GM12878 (cell line): ENCODE measurements around the gene RPUSD3. TPM values are rescaled to one million over a fixed set of nuclear protein-coding genes. Genes with fewer than 3 reads are reported as not detected.

ENCODE experiments used
- ATAC-seq: fragments of 200-7000 bp; cut with Tn5 transposase; 3 replicates; pipeline ENCODE4 v1.9.1; 2020; ENCODE audit warnings: mild to moderate bottlenecking, moderate library complexity
- BruUV-seq: library from RNA; stranded (reverse); fragments of 400-500 nt; replicated peaks from 2 replicates; lab custom pipeline; 2021; lab: Mats Ljungman, UMichigan
- CTCF ChIA-PET: fragments of 300-600 bp; sonication (Branson Sonifier 250); formaldehyde crosslinking; extraction: SDS; loops from one replicate; lab custom pipeline; 2021; ENCODE audit warnings: inconsistent platforms; lab: Yijun Ruan, JAX
- POLR2A ChIA-PET: fragments of 350-600 bp; formaldehyde crosslinking; extraction: SDS; loops from one replicate; lab custom pipeline; 2021; ENCODE audit warnings: inconsistent platforms; lab: Charles Lee
- RAD21 ChIA-PET: fragments of 300-600 bp; sonication (Branson Sonifier 250); formaldehyde crosslinking; loops from one replicate; lab custom pipeline; 2023; ENCODE audit warnings: antibody characterized with exemption; ENCODE audit not compliant: unreplicated experiment; lab: Charles Lee
- SMC1A ChIA-PET: fragments of 300-600 bp; sonication (Branson Sonifier 250); formaldehyde crosslinking; loops from one replicate; lab custom pipeline; 2023; ENCODE audit not compliant: unreplicated experiment, uncharacterized antibody; lab: Charles Lee
- DNase-seq: peaks from one replicate; pipeline ENCODE4 v3.0.0-alpha.2; 2011; ENCODE audit warnings: low read depth, low spot score
- FAIRE-seq: peaks from 3 replicates; lab custom pipeline; 2011; peaks lifted over from hg19 to GRCh38; lab: Jason Lieb, UNC
- H2AFZ ChIP-seq: 2 replicates; pipeline ENCODE4 v1.6.0; 2011; ENCODE audit warnings: low read depth, low read length, control low read depth; ENCODE audit not compliant: control insufficient read depth
- H3K27ac ChIP-seq: 2 replicates; pipeline ENCODE4 v1.5.1; 2011; ENCODE audit warnings: control low read depth; ENCODE audit not compliant: control insufficient read depth, insufficient read depth
- H3K27me3 ChIP-seq, 2 experiments: replicated peaks in 1 of 2; 2 replicates each; pipeline versions ENCODE4 v1.6.0 to v1.6.1; 2011; ENCODE audit warnings: low read length in 1 of 2; ENCODE audit not compliant: control insufficient read depth in 2 of 2, insufficient read depth in 2 of 2
- H3K36me3 ChIP-seq, 2 experiments: 2 replicates each; pipeline ENCODE4 v1.5.1; 2011; ENCODE audit warnings: low read length in 1 of 2; ENCODE audit not compliant: control insufficient read depth in 2 of 2, insufficient read depth in 2 of 2
- H3K4me1 ChIP-seq: 2 replicates; pipeline ENCODE4 v1.6.1; 2011; ENCODE audit warnings: mild to moderate bottlenecking, low read length, moderate library complexity, mixed read lengths; ENCODE audit not compliant: control insufficient read depth, insufficient read depth
- H3K4me2 ChIP-seq: 2 replicates; pipeline ENCODE4 v1.6.0; 2011; ENCODE audit warnings: control low read depth; ENCODE audit not compliant: control insufficient read depth, insufficient read depth
- H3K4me3 ChIP-seq: fragments of 200-600 bp; sonication (generic); 2 replicates; pipeline ENCODE4 v1.5.1; 2016
- H3K79me2 ChIP-seq: 2 replicates; pipeline ENCODE4 v1.6.0; 2011; ENCODE audit warnings: low read length; ENCODE audit not compliant: control insufficient read depth, insufficient read depth
- H3K9ac ChIP-seq: 2 replicates; pipeline ENCODE4 v1.8.0; 2011; ENCODE audit warnings: low read length, control low read depth, mixed read lengths; ENCODE audit not compliant: control insufficient read depth, insufficient read depth
- H3K9me3 ChIP-seq: replicated peaks from 3 replicates; pipeline ENCODE4 v1.5.1; 2011; ENCODE audit warnings: mild to moderate bottlenecking, low read length; ENCODE audit not compliant: control insufficient read depth, insufficient read depth
- H4K20me1 ChIP-seq: 2 replicates; pipeline ENCODE4 v1.6.0; 2011; ENCODE audit not compliant: control insufficient read depth, insufficient read depth
- CHD1 ChIP-seq: IDR thresholded peaks from 2 replicates; pipeline ENCODE4 v1.6.1; 2012; ENCODE audit warnings: low read depth, low read length, improper control_type of control experiment
- FOS ChIP-seq: IDR thresholded peaks from 3 replicates; pipeline ENCODE4 v1.6.1; 2011; ENCODE audit warnings: borderline replicate concordance; ENCODE audit not compliant: insufficient read length; ENCODE audit errors: extremely low read depth
- HDGF ChIP-seq: fragments of 450-650 bp; IDR thresholded peaks from 2 replicates; pipeline ENCODE4 v1.6.1; 2016; ENCODE audit warnings: antibody characterized with exemption
- IRF4 ChIP-seq: IDR thresholded peaks from 2 replicates; pipeline ENCODE4 v1.6.1; 2011; ENCODE audit warnings: low read depth, low read length
- LARP7 ChIP-seq: fragments of 450-650 bp; IDR thresholded peaks from 2 replicates; pipeline ENCODE4 v1.6.1; 2017; ENCODE audit warnings: mild to moderate bottlenecking
- MTA2 ChIP-seq: fragments of 450-650 bp; IDR thresholded peaks from 2 replicates; pipeline ENCODE4 v1.6.1; 2016; ENCODE audit warnings: low read depth, mild to moderate bottlenecking, moderate library complexity
- NR2C1 ChIP-seq: fragments of 450-650 bp; IDR thresholded peaks from 2 replicates; pipeline ENCODE4 v1.6.1; 2017; ENCODE audit warnings: antibody characterized with exemption, mild to moderate bottlenecking, moderate library complexity
- POLR2AphosphoS5 ChIP-seq: IDR thresholded peaks from 2 replicates; pipeline ENCODE4 v1.6.1; 2011; ENCODE audit warnings: mild to moderate bottlenecking, low read length, inconsistent platforms
- RB1 ChIP-seq: fragments of 450-650 bp; formaldehyde crosslinking; IDR thresholded peaks from 2 replicates; pipeline ENCODE4 v1.6.1; 2017; ENCODE audit warnings: mild to moderate bottlenecking, borderline replicate concordance
- RCOR1 ChIP-seq: conservative IDR thresholded peaks from 2 replicates; pipeline ENCODE4 v1.6.1; 2012; ENCODE audit warnings: low read depth, low read length, improper control_type of control experiment
- WRNIP1 ChIP-seq: IDR thresholded peaks from 2 replicates; pipeline ENCODE4 v1.6.1; 2011; ENCODE audit warnings: low read depth, low read length, improper control_type of control experiment, borderline replicate concordance
- ZNF207 ChIP-seq: fragments of 450-650 bp; IDR thresholded peaks from 2 replicates; pipeline ENCODE4 v1.6.1; 2014; ENCODE audit warnings: antibody characterized with exemption, mild to moderate bottlenecking, borderline replicate concordance
- WGBS: methylation state at CpG from one replicate; pipeline ENCODE4 v1.1.6; 2016; ENCODE audit warnings: low lambda C conversion rate; ENCODE audit not compliant: insufficient replicate concordance, insufficient coverage; ENCODE audit errors: missing lambda C conversion rate; 5-methylcytosine and 5-hydroxymethylcytosine counted together
- in situ Hi-C: fragments of 300-500 bp; cut with MboI; formaldehyde crosslinking; loops from 9 replicates; pipeline ENCODE4 v1.14.3; 2018; ENCODE audit warnings: mixed read lengths
- intact Hi-C: fragments of 100-400 bp; cut with micrococcal nuclease; formaldehyde crosslinking; loops from one replicate; pipeline ENCODE4 v1.14.2; 2022; ENCODE audit not compliant: unreplicated experiment
- polyA plus RNA-seq, 11 experiments: library from polyadenylated mRNA; depleted of rRNA in 4 of 11; unstranded in 6 of 11; stranded (reverse) in 5 of 11; fragments of >200 nt; fragmentation: Nextera tagmentation in 4 of 11; fragmentation: Illumina TruSeq in 1 of 11; extraction: Ambion mirVana in 4 of 11; extraction: Trizol in 1 of 11; gene quantifications; 1 replicate in 1 of 11; 2 replicates in 10 of 11; pipeline versions ENCODE4 v1.2.1 to v1.2.3, GENCODE V29; 2011 to 2016; ENCODE audit warnings: inconsistent platforms in 2 of 11, missing spikeins in 2 of 11, low read depth in 1 of 11
- total RNA-seq, 4 experiments: library from RNA; depleted of rRNA in 3 of 4; stranded (reverse); fragments of >200 nt in 3 of 4; fragmentation: Illumina TruSeq in 1 of 4; extraction: Trizol in 1 of 4; gene quantifications; 2 replicates each; pipeline versions ENCODE4 v1.2.1 to v1.2.3, GENCODE V29; 2013 to 2021
- TF ChIP-seq, protein P1 (sequence below): IDR thresholded peaks from 2 replicates; pipeline ENCODE4 v1.6.1; 2012; ENCODE audit warnings: low read depth, low read length, improper control_type of control experiment
- TF ChIP-seq, protein P2 (sequence below): fragments of 450-650 bp; IDR thresholded peaks from 2 replicates; pipeline ENCODE4 v1.6.1; 2016; ENCODE audit warnings: mild to moderate bottlenecking
- TF ChIP-seq, protein P3 (sequence below): IDR thresholded peaks from 2 replicates; pipeline ENCODE4 v1.6.1; 2011; ENCODE audit warnings: mild to moderate bottlenecking, low read depth, low read length, moderate library complexity; ENCODE audit not compliant: insufficient replicate concordance
- TF ChIP-seq, protein P4 (sequence below), 3 experiments: IDR thresholded peaks in 2 of 3; conservative IDR thresholded peaks in 1 of 3; 2 replicates each; pipeline ENCODE4 v1.5.1; 2011; ENCODE audit warnings: low read depth in 3 of 3, low read length in 3 of 3, mild to moderate bottlenecking in 3 of 3, control low read depth in 2 of 3, moderate library complexity in 2 of 3, inconsistent platforms in 1 of 3, mixed read lengths in 1 of 3; ENCODE audit not compliant: control insufficient read depth in 2 of 3, insufficient read depth in 1 of 3; ENCODE audit errors: extremely low read depth in 1 of 3

Gene RPUSD3
- total and polyA plus RNA-seq, 10 of the 15 experiments (the other 5 are each of a cell fraction or from before 2014, with no cell fraction given): 6.4 to 72.9 (median 41.8) TPM

DNA sequence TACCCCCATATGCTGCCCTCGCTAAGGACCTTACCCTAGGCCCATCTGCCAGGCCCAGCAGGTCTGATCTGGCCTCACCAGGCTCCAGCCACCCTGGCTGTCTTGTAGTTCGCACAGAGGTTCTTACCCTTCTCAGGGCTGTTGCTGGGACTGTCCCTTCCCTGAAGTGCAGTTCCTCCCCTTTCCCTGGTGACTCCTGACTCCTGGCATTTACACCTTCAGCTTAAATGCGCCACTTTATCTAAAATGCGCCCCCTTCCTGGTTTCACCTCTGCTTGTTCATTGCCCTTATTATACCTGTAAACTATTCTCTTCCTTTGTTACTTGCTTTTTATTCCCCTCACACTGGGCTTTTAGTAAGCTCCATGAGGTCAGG lies 34.6 kb downstream of the RPUSD3 start (continued):
- TF ChIP-seq RB1 (no peak), LARP7 (no peak), HDGF (peak; percentile 21; the same call in 1 of the 2 replicates), IRF4 (no peak), MTA2 (no peak), CHD1 (no peak), NR2C1 (no peak), ZNF207 (no peak), FOS (no peak)
- TF ChIP-seq, protein P1, sequence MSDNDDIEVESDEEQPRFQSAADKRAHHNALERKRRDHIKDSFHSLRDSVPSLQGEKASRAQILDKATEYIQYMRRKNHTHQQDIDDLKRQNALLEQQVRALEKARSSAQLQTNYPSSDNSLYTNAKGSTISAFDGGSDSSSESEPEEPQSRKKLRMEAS: no peak
- TF ChIP-seq, protein P2, sequence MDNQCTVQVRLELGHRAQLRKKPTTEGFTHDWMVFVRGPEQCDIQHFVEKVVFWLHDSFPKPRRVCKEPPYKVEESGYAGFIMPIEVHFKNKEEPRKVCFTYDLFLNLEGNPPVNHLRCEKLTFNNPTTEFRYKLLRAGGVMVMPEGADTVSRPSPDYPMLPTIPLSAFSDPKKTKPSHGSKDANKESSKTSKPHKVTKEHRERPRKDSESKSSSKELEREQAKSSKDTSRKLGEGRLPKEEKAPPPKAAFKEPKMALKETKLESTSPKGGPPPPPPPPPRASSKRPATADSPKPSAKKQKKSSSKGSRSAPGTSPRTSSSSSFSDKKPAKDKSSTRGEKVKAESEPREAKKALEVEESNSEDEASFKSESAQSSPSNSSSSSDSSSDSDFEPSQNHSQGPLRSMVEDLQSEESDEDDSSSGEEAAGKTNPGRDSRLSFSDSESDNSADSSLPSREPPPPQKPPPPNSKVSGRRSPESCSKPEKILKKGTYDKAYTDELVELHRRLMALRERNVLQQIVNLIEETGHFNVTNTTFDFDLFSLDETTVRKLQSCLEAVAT: peak; percentile 74

DNA sequence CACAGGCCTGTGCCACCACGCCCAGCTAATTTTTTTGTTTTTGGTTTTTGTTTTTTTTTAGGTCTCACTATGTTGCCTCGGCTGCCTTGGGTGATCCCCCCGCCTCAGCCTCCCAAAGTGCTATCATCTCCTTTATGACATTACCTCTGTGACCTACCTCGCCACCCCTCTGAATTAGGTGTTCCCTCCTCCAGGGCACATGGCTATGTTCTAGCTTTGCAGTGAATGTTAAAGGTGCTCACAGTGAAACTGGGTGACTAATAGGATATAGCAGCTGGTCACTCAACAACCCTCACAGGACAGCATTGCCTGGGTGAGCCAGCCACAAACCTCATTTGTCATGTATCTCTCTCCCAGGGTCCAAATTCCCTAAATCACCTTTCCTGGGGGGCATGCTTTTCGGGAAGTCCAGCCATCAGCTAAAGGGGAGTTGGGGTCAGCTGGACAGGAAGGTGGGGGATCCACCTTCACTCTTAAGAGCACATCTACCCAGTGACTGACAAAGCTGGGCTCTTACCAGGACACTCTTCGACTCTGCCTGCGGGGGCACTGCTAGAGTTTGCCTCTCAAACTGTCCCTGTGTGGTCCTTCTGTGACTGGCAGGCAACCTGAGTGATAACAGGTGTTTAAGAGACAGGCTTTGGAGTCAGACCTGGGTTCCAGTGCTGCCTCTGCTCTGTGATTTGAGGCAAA lies 35.3 kb downstream of the RPUSD3 start:
- in situ Hi-C loops (no loop called here), intact Hi-C loops (loop anchor here (5.0 kb wide), 1 partner anchor 76 kb away; the partner anchor contains the start of gene BRPF1)
- WGBS: 36% methylated on average over 7 of the region's 7 CpGs
- H3K36me3 ChIP-seq: peaks cover 23 to 35% of the 10 kb centered on the region in 2 experiments
- no peaks in the 10 kb centered on the region for H3K27me3 ChIP-seq
- POLR2A ChIA-PET: interaction anchor here (0.6 to 2.9 kb wide), 5 partner anchors 8 to 76 kb away, joined by 3 to 19 read pairs (median 5); partner anchors contain the start of genes ARPC4 and TADA3
- no peak overlapping the region for H2AFZ ChIP-seq
- BruUV-seq: no TSS peak
- DNase-seq: no peak
- H3K4me3 ChIP-seq: no peak overlapping the region
- no peaks in the 10 kb centered on the region for H4K20me1 ChIP-seq
- RAD21 ChIA-PET: interaction anchor here (0.7 to 2.0 kb wide), 7 partner anchors 12 to 163 kb away, joined by 3 to 6 read pairs (median 4); partner anchors contain the start of genes ARPC4 and BRPF1
- ATAC-seq: peak; percentile 81
- CTCF ChIA-PET: interaction anchor here (1.0 to 1.1 kb wide), 2 partner anchors 21 to 36 kb away, joined by 3 read pairs; partner anchors contain the start of gene RPUSD3
- FAIRE-seq: peak; percentile 27
- no peak overlapping the region for H3K4me2 ChIP-seq
- no peak overlapping the region for H3K9ac ChIP-seq
- no peaks in the 10 kb centered on the region for H3K79me2 ChIP-seq
- H3K9me3 ChIP-seq: no peaks in the 10 kb centered on the region
- SMC1A ChIA-PET: interaction anchor here (0.7 to 1.2 kb wide), 4 partner anchors 13 to 71 kb away, joined by 3 read pairs; no protein-coding TSS in a partner anchor
- H3K4me1 ChIP-seq: peaks cover 13% of the 10 kb centered on the region
- H3K27ac ChIP-seq: peak overlapping the region; percentile 75; the same call in 1 of the 2 replicates
- TF ChIP-seq, protein P3, sequence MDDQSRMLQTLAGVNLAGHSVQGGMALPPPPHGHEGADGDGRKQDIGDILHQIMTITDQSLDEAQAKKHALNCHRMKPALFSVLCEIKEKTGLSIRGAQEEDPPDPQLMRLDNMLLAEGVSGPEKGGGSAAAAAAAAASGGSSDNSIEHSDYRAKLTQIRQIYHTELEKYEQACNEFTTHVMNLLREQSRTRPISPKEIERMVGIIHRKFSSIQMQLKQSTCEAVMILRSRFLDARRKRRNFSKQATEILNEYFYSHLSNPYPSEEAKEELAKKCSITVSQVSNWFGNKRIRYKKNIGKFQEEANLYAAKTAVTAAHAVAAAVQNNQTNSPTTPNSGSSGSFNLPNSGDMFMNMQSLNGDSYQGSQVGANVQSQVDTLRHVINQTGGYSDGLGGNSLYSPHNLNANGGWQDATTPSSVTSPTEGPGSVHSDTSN: peak; percentile 71
- no peak for TF ChIP-seq WRNIP1
- TF ChIP-seq POLR2AphosphoS5: peak; percentile 51; the same call in 1 of the 2 replicates
- no peak for TF ChIP-seq RCOR1
- TF ChIP-seq, protein P4, sequence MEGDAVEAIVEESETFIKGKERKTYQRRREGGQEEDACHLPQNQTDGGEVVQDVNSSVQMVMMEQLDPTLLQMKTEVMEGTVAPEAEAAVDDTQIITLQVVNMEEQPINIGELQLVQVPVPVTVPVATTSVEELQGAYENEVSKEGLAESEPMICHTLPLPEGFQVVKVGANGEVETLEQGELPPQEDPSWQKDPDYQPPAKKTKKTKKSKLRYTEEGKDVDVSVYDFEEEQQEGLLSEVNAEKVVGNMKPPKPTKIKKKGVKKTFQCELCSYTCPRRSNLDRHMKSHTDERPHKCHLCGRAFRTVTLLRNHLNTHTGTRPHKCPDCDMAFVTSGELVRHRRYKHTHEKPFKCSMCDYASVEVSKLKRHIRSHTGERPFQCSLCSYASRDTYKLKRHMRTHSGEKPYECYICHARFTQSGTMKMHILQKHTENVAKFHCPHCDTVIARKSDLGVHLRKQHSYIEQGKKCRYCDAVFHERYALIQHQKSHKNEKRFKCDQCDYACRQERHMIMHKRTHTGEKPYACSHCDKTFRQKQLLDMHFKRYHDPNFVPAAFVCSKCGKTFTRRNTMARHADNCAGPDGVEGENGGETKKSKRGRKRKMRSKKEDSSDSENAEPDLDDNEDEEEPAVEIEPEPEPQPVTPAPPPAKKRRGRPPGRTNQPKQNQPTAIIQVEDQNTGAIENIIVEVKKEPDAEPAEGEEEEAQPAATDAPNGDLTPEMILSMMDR (IDR thresholded peaks at IDR 0.05 in 2 of 3, conservative IDR thresholded peaks at IDR 0.05 in 1 of 3; ENCODE audit: control insufficient read depth in 2 of 3, extremely low read depth in 1 of 3, insufficient read depth in 1 of 3, low read depth in 3 of 3, low read length in 3 of 3): peak; percentile 7 to 33 (median 11); a peak in 1 of 6 replicates
